DND-41 (cell line): ENCODE results near the gene CNKSR2.

ENCODE experiments used
- ATAC-seq: fragments of 200-7000 bp; cut with Tn5 transposase; 3 replicates; pipeline ENCODE4 v1.9.1; 2021; ENCODE audit warnings: low read depth; ENCODE audit not compliant: insufficient read depth
- DNase-seq: peaks from one replicate; pipeline ENCODE4 v3.0.0-alpha.2; 2020
- H2AFZ ChIP-seq: 2 replicates; pipeline ENCODE4 v1.6.0; 2012; ENCODE audit warnings: low read depth, low read length
- H3K27ac ChIP-seq: 2 replicates; pipeline ENCODE4 v1.5.1; 2012; ENCODE audit warnings: low read length, inconsistent platforms
- H3K27me3 ChIP-seq: fragments of 200-600 bp; sonication (generic); 2 replicates; pipeline ENCODE4 v1.6.0; 2012; ENCODE audit warnings: low read length, mild to moderate bottlenecking, inconsistent platforms; ENCODE audit not compliant: insufficient read depth, poor library complexity
- H3K36me3 ChIP-seq: 2 replicates; pipeline ENCODE4 v1.5.1; 2012; ENCODE audit warnings: low read length, inconsistent platforms; ENCODE audit not compliant: insufficient read depth
- H3K4me1 ChIP-seq: 2 replicates; pipeline ENCODE4 v1.5.1; 2012; ENCODE audit warnings: mild to moderate bottlenecking, low read length; ENCODE audit not compliant: insufficient read depth
- H3K4me2 ChIP-seq: 2 replicates; pipeline ENCODE4 v1.6.0; 2012; ENCODE audit warnings: mild to moderate bottlenecking, moderate library complexity, low read length, inconsistent platforms; ENCODE audit not compliant: insufficient read depth
- H3K4me3 ChIP-seq, 2 experiments: fragments of 200-600 bp in 1 of 2; shearing (Covaris generic) in 1 of 2; 2 replicates each; pipeline ENCODE4 v1.5.1; 2012 to 2016; ENCODE audit warnings: inconsistent platforms in 2 of 2, low read length in 2 of 2, mild to moderate bottlenecking in 2 of 2, low read depth in 1 of 2, moderate library complexity in 1 of 2
- H3K79me2 ChIP-seq: 2 replicates; pipeline ENCODE4 v1.6.0; 2012; ENCODE audit warnings: low read length, inconsistent platforms; ENCODE audit not compliant: insufficient read depth
- H3K9ac ChIP-seq: 2 replicates; pipeline ENCODE4 v1.6.0; 2012; ENCODE audit warnings: low read depth, mild to moderate bottlenecking, inconsistent platforms, low read length, moderate library complexity
- H3K9me3 ChIP-seq: 2 replicates; pipeline ENCODE4 v1.5.1; 2012; ENCODE audit warnings: low read length, moderate library complexity, mild to moderate bottlenecking, inconsistent platforms; ENCODE audit not compliant: insufficient read depth, severe bottlenecking
- H4K20me1 ChIP-seq: 2 replicates; pipeline ENCODE4 v1.6.0; 2012; ENCODE audit warnings: low read length; ENCODE audit not compliant: insufficient read depth
- CTCF ChIP-seq: IDR thresholded peaks from 2 replicates; pipeline ENCODE4 v1.5.1; 2012; ENCODE audit warnings: borderline replicate concordance, low read length, moderate library complexity, mild to moderate bottlenecking; ENCODE audit not compliant: poor library complexity, severe bottlenecking; ENCODE audit errors: extremely low read depth
- EZH2 ChIP-seq: IDR thresholded peaks from 3 replicates; pipeline ENCODE4 v1.6.1; 2012; ENCODE audit warnings: borderline replicate concordance, low read depth, mild to moderate bottlenecking, moderate library complexity, low read length, inconsistent platforms; ENCODE audit not compliant: severe bottlenecking

CNKSR2 gene

GRCh38 chrX:21657318-21658151, 283.3 kb downstream of the CNKSR2 start:
- TF ChIP-seq EZH2, result no peak
- TF ChIP-seq CTCF, result no peak
- Histone ChIP-seq H3K4me3 (no peak overlapping the region), H3K9me3 (no peaks in the 10 kb centered on the region)

GRCh38 chrX:21658152-21658737, 284.0 kb downstream of the CNKSR2 start, which contains the start of gene KLHL34:
Gene KLHL34, minus strand, starts transcription at chrX:21658330. Its CDS starts 542 bp downstream, at chrX:21657788.
- Histone ChIP-seq H3K4me1 (no peaks in the 10 kb centered on the region), H3K27me3 (no peaks in the 10 kb centered on the region), H3K27ac (no peak within 1 kb of the TSS), H3K4me3 (no peak within 1 kb of the TSS), H3K9ac (no peak within 1 kb of the TSS), H4K20me1 (no peaks in the 10 kb centered on the region), H3K36me3 (peaks cover 2% of the 10 kb centered on the region; the same call in 1 of the 2 replicates), H2AFZ (no peak within 1 kb of the TSS), H3K9me3 (no peaks in the 10 kb centered on the region), H3K79me2 (no peaks in the 10 kb centered on the region), H3K4me2 (no peak within 1 kb of the TSS)
- DNase-seq, result no peak
- ATAC-seq, result no peak
- no peak for TF ChIP-seq CTCF
- TF ChIP-seq EZH2, result no peak

More at GRCh38 chrX:21657318-21658151, 283.3 kb downstream of the CNKSR2 start:
- Histone ChIP-seq H4K20me1 (no peaks in the 10 kb centered on the region), H3K27ac (no peak overlapping the region), H3K4me1 (no peaks in the 10 kb centered on the region), H3K79me2 (no peaks in the 10 kb centered on the region), H3K4me2 (no peak overlapping the region), H3K9ac (no peak overlapping the region), H3K36me3 (peaks cover 2% of the 10 kb centered on the region; the same call in 1 of the 2 replicates), H3K27me3 (no peaks in the 10 kb centered on the region), H2AFZ (no peak overlapping the region)
- no peak for DNase-seq
- ATAC-seq, result no peak

GRCh38 chrX:21658746-21659145, 284.5 kb downstream of the CNKSR2 start:
- H3K4me1 ChIP-seq, result no peaks in the 10 kb centered on the region
- peaks cover 2% of the 10 kb centered on the region; the same call in 1 of the 2 replicates for H3K36me3 ChIP-seq
- no peak overlapping the region for H2AFZ ChIP-seq
- H3K9ac ChIP-seq, result no peak overlapping the region
- no peaks in the 10 kb centered on the region for H3K27me3 ChIP-seq
- DNase-seq, result no peak
- TF ChIP-seq EZH2 (no peak), CTCF (no peak)
- no peaks in the 10 kb centered on the region for H3K79me2 ChIP-seq
- no peak overlapping the region for H3K27ac ChIP-seq
- no peaks in the 10 kb centered on the region for H3K9me3 ChIP-seq
- no peak overlapping the region for H3K4me2 ChIP-seq
- no peaks in the 10 kb centered on the region for H4K20me1 ChIP-seq
- no peak overlapping the region for H3K4me3 ChIP-seq
- ATAC-seq, result no peak
